H1 (cell line): Measurements from ENCODE around the gene TLNRD1. TPM values are rescaled to one million over a fixed set of nuclear protein-coding genes. Genes with fewer than 3 reads are reported as not detected.

Experiments
- CTCF ChIA-PET: fragments of 300-600 bp; sonication (Branson Sonifier 250); formaldehyde crosslinking; loops from one replicate; lab custom pipeline; 2021; ENCODE audit not compliant: partially characterized antibody; lab: Charles Lee
- POLR2A ChIA-PET: fragments of 300-600 bp; sonication (Branson Sonifier 250); formaldehyde crosslinking; loops from one replicate; lab custom pipeline; 2021; ENCODE audit warnings: inconsistent platforms; ENCODE audit not compliant: partially characterized antibody; lab: Charles Lee
- DNase-seq, 2 experiments: peaks; one replicate each; pipeline versions ENCODE4 v3.0.0 to v3.0.0-alpha.2; 2010 to 2022; ENCODE audit warnings: low spot score in 2 of 2, low read depth in 1 of 2, mixed read lengths in 1 of 2
- FAIRE-seq: peaks from 2 replicates; lab custom pipeline; 2011; peaks lifted over from hg19 to GRCh38; lab: Jason Lieb, UNC
- H2AFZ ChIP-seq: 2 replicates; pipeline ENCODE4 v1.8.1; 2012; ENCODE audit warnings: low read length, inconsistent platforms
- H2AK5ac ChIP-seq: 2 replicates; pipeline ENCODE4 v1.6.1; 2013; ENCODE audit warnings: low read depth, low read length
- H2BK120ac ChIP-seq: replicated peaks from 2 replicates; pipeline ENCODE3; 2013; ENCODE audit warnings: low read depth, low read length, inconsistent platforms
- H2BK12ac ChIP-seq: 2 replicates; pipeline ENCODE4 v1.6.1; 2013; ENCODE audit warnings: low read depth, low read length
- H2BK15ac ChIP-seq: 2 replicates; pipeline ENCODE4 v1.6.1; 2013; ENCODE audit warnings: low read length
- H2BK20ac ChIP-seq: 2 replicates; pipeline ENCODE4 v1.6.1; 2013; ENCODE audit warnings: low read length
- H2BK5ac ChIP-seq: 2 replicates; pipeline ENCODE4 v1.6.1; 2013; ENCODE audit warnings: low read depth, low read length
- H3K14ac ChIP-seq: 2 replicates; pipeline ENCODE4 v1.6.1; 2013; ENCODE audit warnings: inconsistent platforms; ENCODE audit not compliant: insufficient read length
- H3K18ac ChIP-seq: 2 replicates; pipeline ENCODE4 v1.6.1; 2013; ENCODE audit warnings: low read length; ENCODE audit errors: extremely low read depth
- H3K23ac ChIP-seq: 2 replicates; pipeline ENCODE4 v1.6.1; 2013; ENCODE audit warnings: inconsistent platforms; ENCODE audit not compliant: insufficient read length
- H3K23me2 ChIP-seq: 2 replicates; pipeline ENCODE4 v1.6.1; 2013; ENCODE audit warnings: low read depth, low read length
- H3K27ac ChIP-seq: 2 replicates; pipeline ENCODE4 v1.6.1; 2011; ENCODE audit warnings: low read depth, low read length, inconsistent platforms
- H3K27me3 ChIP-seq, 4 experiments: replicated peaks in 1 of 4; 1 replicate in 1 of 4; 2 replicates in 3 of 4; pipeline versions ENCODE4 v1.6.1 to v1.8.1; 2011 to 2013; ENCODE audit warnings: low read length in 3 of 4, mild to moderate bottlenecking in 3 of 4, inconsistent platforms in 2 of 4, mixed read lengths in 2 of 4, moderate library complexity in 1 of 4; ENCODE audit not compliant: control insufficient read depth in 3 of 4, insufficient read depth in 3 of 4; ENCODE audit errors: extremely low read depth in 1 of 4
- H3K36me3 ChIP-seq, 4 experiments: 2 replicates each; pipeline versions ENCODE4 v1.6.1 to v1.8.1; 2011 to 2013; ENCODE audit warnings: mild to moderate bottlenecking in 4 of 4, low read length in 3 of 4, moderate library complexity in 2 of 4, control low read depth in 1 of 4, inconsistent platforms in 1 of 4; ENCODE audit not compliant: insufficient read depth in 4 of 4, control insufficient read depth in 2 of 4
- H3K4ac ChIP-seq: replicated peaks from 2 replicates; pipeline ENCODE3; 2013; ENCODE audit warnings: low read length, low read depth, mixed read lengths, inconsistent platforms; ENCODE audit not compliant: insufficient read length
- H3K4me1 ChIP-seq, 4 experiments: replicated peaks in 1 of 4; 1 replicate in 1 of 4; 2 replicates in 3 of 4; pipeline versions ENCODE4 v1.6.1 to v1.8.1; 2011 to 2013; ENCODE audit warnings: low read length in 3 of 4, inconsistent platforms in 2 of 4, mixed read lengths in 1 of 4; ENCODE audit not compliant: insufficient read depth in 4 of 4, control insufficient read depth in 3 of 4
- H3K4me2 ChIP-seq, 2 experiments: 2 replicates each; pipeline versions ENCODE4 v1.6.1 to v1.8.1; 2011 to 2013; ENCODE audit warnings: low read depth in 2 of 2, low read length in 2 of 2, control low read depth in 1 of 2, inconsistent platforms in 1 of 2, mild to moderate bottlenecking in 1 of 2; ENCODE audit not compliant: insufficient read depth in 1 of 2
- H3K4me3 ChIP-seq, 4 experiments: fragments of 200-600, 300-600 bp in 1 of 4; sonication (generic), shearing (Covaris generic), sonication (Bioruptor Twin) in 1 of 4; 2 replicates each; pipeline versions ENCODE4 v1.5.1 to v1.8.1; 2011 to 2016; ENCODE audit warnings: low read length in 4 of 4, low read depth in 3 of 4, control low read depth in 2 of 4, inconsistent platforms in 2 of 4, mild to moderate bottlenecking in 2 of 4, mixed read lengths in 1 of 4, moderate library complexity in 1 of 4; ENCODE audit not compliant: insufficient read depth in 2 of 4; ENCODE audit errors: extremely low read depth in 1 of 4
- H3K56ac ChIP-seq: replicated peaks from 2 replicates; pipeline ENCODE3; 2013; ENCODE audit warnings: low read depth, mild to moderate bottlenecking, mixed read lengths, low read length, inconsistent platforms; ENCODE audit not compliant: insufficient read length
- H3K79me1 ChIP-seq: 2 replicates; pipeline ENCODE4 v1.6.1; 2013; ENCODE audit warnings: low read depth, low read length, control low read depth
- H3K79me2 ChIP-seq, 2 experiments: 2 replicates each; pipeline versions ENCODE4 v1.6.1 to v1.8.1; 2012 to 2013; ENCODE audit warnings: low read length in 2 of 2, mild to moderate bottlenecking in 2 of 2, inconsistent platforms in 1 of 2; ENCODE audit not compliant: insufficient read depth in 2 of 2, control insufficient read depth in 1 of 2
- H3K9ac ChIP-seq, 4 experiments: replicated peaks in 1 of 4; 1 replicate in 1 of 4; 2 replicates in 3 of 4; pipeline versions ENCODE4 v1.6.1 to v1.8.1; 2011 to 2013; ENCODE audit warnings: low read depth in 3 of 4, low read length in 3 of 4, control low read depth in 2 of 4, mild to moderate bottlenecking in 2 of 4, moderate library complexity in 2 of 4, inconsistent platforms in 1 of 4; ENCODE audit errors: extremely low read depth in 1 of 4
- H3K9me3 ChIP-seq, 2 experiments: 2 replicates each; pipeline versions ENCODE4 v1.6.1 to v1.8.1; 2012 to 2013; ENCODE audit warnings: mild to moderate bottlenecking in 2 of 2, moderate library complexity in 2 of 2, control low read depth in 1 of 2, inconsistent platforms in 1 of 2, low read depth in 1 of 2, low read length in 1 of 2, mixed read lengths in 1 of 2; ENCODE audit not compliant: insufficient read depth in 2 of 2
- H4K20me1 ChIP-seq, 2 experiments: replicated peaks in 1 of 2; 2 replicates each; pipeline versions ENCODE3 to v1.8.1; 2011 to 2013; ENCODE audit warnings: inconsistent platforms in 2 of 2, low read length in 2 of 2, mild to moderate bottlenecking in 1 of 2; ENCODE audit not compliant: insufficient read depth in 2 of 2, control insufficient read depth in 1 of 2
- H4K5ac ChIP-seq: 2 replicates; pipeline ENCODE4 v1.6.1; 2013; ENCODE audit warnings: low read length, low read depth, mixed read lengths, inconsistent platforms; ENCODE audit not compliant: insufficient read length
- H4K8ac ChIP-seq: 2 replicates; pipeline ENCODE4 v1.8.0; 2013; ENCODE audit warnings: mild to moderate bottlenecking, moderate library complexity, low read length, inconsistent platforms; ENCODE audit not compliant: insufficient read depth; ENCODE audit errors: extremely low read depth
- H4K91ac ChIP-seq: replicated peaks from 2 replicates; pipeline ENCODE3; 2013; ENCODE audit warnings: low read length, mixed read lengths, inconsistent platforms; ENCODE audit not compliant: insufficient read length
- BCL11A ChIP-seq, 2 experiments: IDR thresholded peaks; one replicate each; pipeline ENCODE4 v1.6.1; 2011; ENCODE audit warnings: low read depth in 2 of 2, low read length in 2 of 2, mild to moderate bottlenecking in 2 of 2
- CTBP2 ChIP-seq: IDR thresholded peaks from 2 replicates; pipeline ENCODE4 v1.7.0; 2011; ENCODE audit warnings: borderline replicate concordance, mild to moderate bottlenecking, moderate library complexity, mixed read lengths, low read length; ENCODE audit not compliant: insufficient read depth, insufficient read length
- FOSL1 ChIP-seq: IDR thresholded peaks from 2 replicates; pipeline ENCODE4 v1.6.1; 2011; ENCODE audit warnings: mild to moderate bottlenecking, low read depth, low read length, moderate library complexity; ENCODE audit not compliant: insufficient read depth
- HDAC6 ChIP-seq: IDR thresholded peaks from one replicate; pipeline ENCODE4 v1.7.1; 2012; ENCODE audit warnings: low read depth, mild to moderate bottlenecking, inconsistent platforms, low read length, moderate library complexity
- POU5F1 ChIP-seq: IDR thresholded peaks from 2 replicates; pipeline ENCODE4 v1.6.1; 2011; ENCODE audit warnings: low read depth, mild to moderate bottlenecking, low read length, moderate library complexity
- RBBP5 ChIP-seq: IDR thresholded peaks from 2 replicates; pipeline ENCODE4 v1.7.1; 2012; ENCODE audit warnings: low read depth, mild to moderate bottlenecking, inconsistent platforms, low read length, moderate library complexity, borderline replicate concordance
- WGBS, 2 experiments: shearing (Covaris generic) in 1 of 2; methylation state at CpG; one replicate each; pipeline versions ENCODE4 v1.1.6 to v1.1.7; 2013 to 2015; ENCODE audit warnings: low lambda C conversion rate in 2 of 2, mixed read lengths in 2 of 2, inconsistent platforms in 1 of 2, low coverage in 1 of 2, missing lambda C conversion rate in 1 of 2; ENCODE audit not compliant: insufficient replicate concordance in 2 of 2, insufficient coverage in 1 of 2, insufficient read length in 1 of 2; ENCODE audit errors: extremely low coverage in 1 of 2, missing lambda C conversion rate in 1 of 2; 5-methylcytosine and 5-hydroxymethylcytosine counted together
- polyA plus RNA-seq, 7 experiments: library from polyadenylated mRNA; depleted of rRNA in 3 of 7; stranded (reverse) in 5 of 7; unstranded in 2 of 7; fragments of >200 nt in 5 of 7; fragments of 200-250 nt in 2 of 7; gene quantifications; 1 replicate in 5 of 7; 2 replicates in 1 of 7; 4 replicates in 1 of 7; pipeline versions ENCODE4 v1.2.1 to v1.2.3, GENCODE V29; 2011 to 2013; ENCODE audit warnings: missing spikeins in 2 of 7, mixed read lengths in 2 of 7
- total RNA-seq: library from RNA; stranded (reverse); fragmentation: NEBNext Ultra II Directional; extraction: Animal tissue kit (Norgen Biotek cat#: 25700); gene quantifications from 2 replicates; pipeline ENCODE4 v1.2.1, GENCODE V29; 2021

Gene TLNRD1
- total and polyA plus RNA-seq, 2 of the 8 experiments (the other 6 are each of a cell fraction or from before 2014, with no cell fraction given) = 12.2 to 20.5 TPM

DNA sequence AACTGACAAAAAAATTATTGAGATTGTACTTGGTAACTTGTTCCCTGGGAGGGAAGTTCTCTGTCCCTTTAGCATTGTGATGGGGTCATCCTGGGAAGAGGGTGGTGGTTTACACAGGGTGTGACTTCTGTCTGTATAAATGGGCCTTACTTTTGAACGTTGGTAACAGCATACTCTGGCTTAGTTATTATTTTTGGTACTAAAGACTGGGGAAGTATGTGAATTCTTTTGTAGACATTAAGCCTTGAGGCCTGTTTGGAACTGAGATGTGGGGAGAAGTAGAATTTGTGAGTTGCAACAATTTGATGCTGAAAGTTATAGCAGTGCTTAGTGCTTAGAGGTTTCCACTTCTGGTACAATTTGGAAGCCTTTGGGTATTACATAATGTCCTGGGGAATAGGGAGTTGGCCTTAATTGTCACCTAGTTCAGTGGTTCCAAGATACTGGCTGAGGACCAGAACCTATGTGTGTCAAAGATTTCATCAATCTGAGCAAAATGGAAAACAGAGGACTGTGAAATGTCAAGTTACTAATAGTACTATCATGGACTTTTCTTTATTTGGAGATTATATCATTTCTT, 15.9 kb downstream of the TLNRD1 start:
- H2BK12ac ChIP-seq = no peak overlapping the region
- no peak overlapping the region for H3K9ac ChIP-seq
- H3K14ac ChIP-seq = no peak overlapping the region
- H2AK5ac ChIP-seq = no peak overlapping the region
- no peak overlapping the region for H3K56ac ChIP-seq
- H2BK15ac ChIP-seq = no peak overlapping the region
- CTCF ChIA-PET = no interaction called here
- no peak overlapping the region for H2AFZ ChIP-seq
- TF ChIP-seq FOSL1 = no peak
- no peak for TF ChIP-seq BCL11A (IDR thresholded peaks at IDR 0.05; ENCODE audit: low read depth in 2 of 2, low read length in 2 of 2)
- TF ChIP-seq RBBP5 = no peak
- TF ChIP-seq CTBP2 = no peak
- TF ChIP-seq POU5F1 = no peak
- no peak for TF ChIP-seq HDAC6
- no peak overlapping the region for H2BK20ac ChIP-seq
- no peak overlapping the region for H3K4me2 ChIP-seq
- no peak overlapping the region for H3K4me3 ChIP-seq
- H2BK5ac ChIP-seq = no peak overlapping the region
- no peak overlapping the region for H3K4ac ChIP-seq
- no peaks in the 10 kb centered on the region for H3K79me2 ChIP-seq
- no peak overlapping the region for H4K5ac ChIP-seq
- H3K4me1 ChIP-seq = no peaks in the 10 kb centered on the region
- no peak overlapping the region for H3K18ac ChIP-seq
- POLR2A ChIA-PET = interaction anchor here (1.2 kb wide), 1 partner anchor 10 kb away, joined by 6 read pairs; no protein-coding TSS in a partner anchor
- no peaks in the 10 kb centered on the region for H3K9me3 ChIP-seq
- no peak overlapping the region for H3K23ac ChIP-seq
- H4K20me1 ChIP-seq = no peaks in the 10 kb centered on the region
- H3K79me1 ChIP-seq = no peaks in the 10 kb centered on the region; the same call in 1 of the 2 replicates
- DNase-seq = no peak
- 85% methylated on average over 1 of the region's 1 CpG; no CpG with 5 or more reads in 1 of the 2 experiments for WGBS, 2 experiments
- no peak overlapping the region for H2BK120ac ChIP-seq
- no peak overlapping the region for H4K91ac ChIP-seq
- no peak for FAIRE-seq
- H3K36me3 ChIP-seq = no peaks in the 10 kb centered on the region
- no peak overlapping the region for H4K8ac ChIP-seq
- H3K27me3 ChIP-seq = no peaks in the 10 kb centered on the region
- H3K27ac ChIP-seq = no peak overlapping the region
- H3K23me2 ChIP-seq = no peaks in the 10 kb centered on the region
